HG02571 (cell line): ENCODE measurements around the gene PRKX.
"Not testable (repeated sequence)": the region's sequence is repeated elsewhere in the genome, so short reads cannot be mapped to it uniquely, and the experiment has no call there.

Experiments used
- ATAC-seq: cut with Tn5 transposase; IDR thresholded peaks from one replicate; pipeline ENCODE4 v1.9.1; 2021; ENCODE audit warnings: mild to moderate bottlenecking, moderate library complexity; ENCODE audit not compliant: unreplicated experiment

PRKX gene

GRCh38 chrX:3585719-3586118 is 127.7 kb downstream of the PRKX start:
- no peak for ATAC-seq

DNA sequence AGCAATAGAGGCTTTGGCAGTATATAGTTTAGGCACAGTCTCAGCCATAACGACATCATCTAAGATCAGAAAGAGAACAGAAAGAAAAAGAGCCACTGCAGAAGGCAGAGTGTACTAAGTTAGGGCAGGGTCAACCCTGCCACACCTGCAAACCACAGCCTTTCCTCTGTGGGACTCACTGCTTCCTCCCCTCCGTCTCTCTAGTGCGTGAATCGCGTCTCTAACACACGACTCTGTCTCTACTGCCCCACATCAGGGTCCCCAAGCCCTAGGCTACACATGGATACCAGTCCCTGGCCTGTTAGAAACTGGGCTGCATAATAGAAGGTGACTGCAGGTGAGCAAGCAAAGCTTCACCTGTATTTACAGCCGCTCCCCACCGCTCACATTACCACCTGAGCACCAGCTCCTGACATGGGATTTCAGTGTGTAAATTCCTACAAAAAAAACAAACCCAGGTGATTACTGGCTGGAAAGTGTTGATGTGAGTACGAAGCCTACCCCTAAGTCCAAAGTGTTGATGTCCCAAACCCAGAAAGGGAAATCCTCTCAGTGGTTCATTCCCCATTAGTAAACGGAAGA is 128.9 kb downstream of the PRKX start:
- ATAC-seq = no peak

DNA sequence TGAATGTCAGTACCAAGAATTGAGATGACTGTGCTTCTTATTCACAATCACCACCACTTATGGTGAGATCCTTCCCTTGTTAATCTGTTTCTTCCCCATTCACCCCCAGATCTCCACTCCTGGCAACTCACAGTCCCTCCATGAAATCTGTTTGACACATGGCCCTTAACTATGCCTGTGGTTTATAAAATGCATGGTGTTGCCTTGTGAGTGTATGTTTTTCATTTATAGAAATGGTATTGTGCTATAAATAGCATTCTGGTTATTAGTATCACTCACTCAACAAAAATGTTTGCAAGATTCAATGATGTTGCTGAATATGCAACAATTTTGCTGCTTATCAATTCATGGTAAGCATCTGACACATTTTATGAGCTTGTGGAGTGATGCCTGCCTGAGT is 131.0 kb downstream of the PRKX start:
- no peak for ATAC-seq

GRCh38 chrX:3581609-3582108 is 131.8 kb downstream of the PRKX start:
- ATAC-seq = no peak

DNA sequence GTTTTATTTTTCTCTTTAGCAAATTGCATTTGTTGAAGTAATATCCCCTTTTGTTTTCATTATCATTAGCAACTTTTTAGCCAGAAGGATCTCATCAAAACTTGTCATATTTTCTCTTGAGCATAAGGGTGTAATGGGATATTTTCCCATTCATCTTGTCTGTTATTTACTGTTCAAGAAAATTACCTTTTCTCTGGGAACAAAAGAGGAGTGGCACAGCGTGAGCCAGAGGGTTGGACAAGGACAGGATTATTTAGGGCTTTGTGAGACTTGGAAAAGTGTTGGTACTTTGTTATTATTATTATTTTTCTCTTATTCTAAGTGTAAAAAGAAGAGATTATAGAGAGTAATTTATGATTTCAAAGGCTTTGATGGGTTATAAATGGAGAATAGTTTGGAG is 135.9 kb downstream of the PRKX start:
- ATAC-seq = no peak

DNA sequence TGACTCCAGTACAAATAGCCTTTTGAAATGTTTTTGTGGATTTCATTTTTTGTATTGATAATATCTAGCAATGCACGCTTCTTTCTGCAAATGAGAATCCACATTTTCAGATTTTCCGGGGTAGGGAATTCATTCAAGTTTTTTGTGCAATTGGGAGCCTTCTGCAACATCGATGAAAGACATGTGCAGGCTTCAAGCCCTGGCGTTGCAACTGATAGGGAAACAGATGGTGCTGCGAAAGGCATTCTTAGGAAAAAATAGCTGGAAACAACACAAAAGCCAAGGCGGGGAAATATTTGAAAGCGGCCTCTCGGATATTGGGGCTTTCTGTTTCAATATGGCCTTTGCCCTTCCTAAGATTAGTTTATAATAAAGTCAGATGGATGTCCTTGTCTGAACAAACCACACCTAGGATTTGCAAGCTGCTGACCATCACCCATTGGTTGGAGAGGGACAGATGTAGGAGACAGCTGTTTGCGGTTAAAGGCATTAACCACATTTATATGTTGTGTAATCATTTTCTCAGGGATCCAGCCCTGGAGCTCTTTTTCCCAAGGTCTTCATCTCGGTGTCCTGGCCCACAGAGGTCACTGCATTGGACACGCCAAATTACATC is 136.5 kb downstream of the PRKX start:
- no peak for ATAC-seq

- ATAC-seq = no peak
Measured at GRCh38 chrX:3567686-3568085, 145.8 kb downstream of the PRKX start.

- ATAC-seq = no peak
Measured at GRCh38 chrX:3563451-3563850, 150.0 kb downstream of the PRKX start.

DNA sequence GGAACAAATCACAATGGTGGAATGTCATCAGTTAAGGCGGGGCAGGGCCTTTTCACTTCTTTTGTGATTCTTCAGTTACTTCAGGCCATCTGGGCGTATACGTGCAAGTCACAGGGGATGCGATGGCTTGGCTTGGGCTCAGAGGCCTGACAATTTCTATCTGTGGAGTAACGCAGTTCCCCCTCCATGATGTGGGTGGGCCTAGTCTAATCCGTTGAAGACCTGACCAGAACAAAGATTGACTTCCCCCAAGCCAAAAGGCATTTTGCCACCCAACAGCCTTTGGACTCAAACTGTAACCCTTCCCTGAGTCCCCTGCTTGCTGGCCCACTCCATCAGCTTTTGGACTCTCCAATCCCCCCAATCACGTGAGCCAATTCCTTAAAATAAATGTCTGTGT is 153.4 kb downstream of the PRKX start:
- ATAC-seq = not testable (repeated sequence)
